HG02981 (cell line): ENCODE data around the gene SLC5A1.
"Not testable (repeated sequence)": the region's sequence is repeated elsewhere in the genome, so short reads cannot be mapped to it uniquely, and the experiment has no call there.

Experiments used
- ATAC-seq: cut with Tn5 transposase; IDR thresholded peaks from one replicate; pipeline ENCODE4 v1.9.1; 2021; ENCODE audit warnings: mild to moderate bottlenecking, moderate library complexity; ENCODE audit not compliant: unreplicated experiment

The SLC5A1 gene

DNA sequence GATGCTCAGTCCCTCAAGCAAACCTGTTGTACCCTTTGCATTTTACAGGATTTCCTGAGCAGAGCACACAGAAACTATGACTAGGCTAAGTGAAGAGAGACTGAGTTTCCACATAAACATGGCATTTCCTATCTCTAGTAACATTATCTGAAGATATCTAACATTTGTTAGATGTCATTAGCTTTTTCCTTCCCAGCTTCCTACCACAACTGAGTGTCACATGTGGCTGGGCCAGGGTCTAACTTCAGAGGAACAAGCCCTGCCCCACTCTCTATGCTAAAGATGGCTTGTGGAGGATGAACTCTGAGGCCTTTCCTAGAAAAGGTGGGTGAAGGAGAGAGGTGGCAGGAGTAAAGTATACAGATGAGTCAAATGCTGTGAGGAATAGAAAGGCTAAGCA lies 99.5 kb downstream of the SLC5A1 start:
- no peak for ATAC-seq

DNA sequence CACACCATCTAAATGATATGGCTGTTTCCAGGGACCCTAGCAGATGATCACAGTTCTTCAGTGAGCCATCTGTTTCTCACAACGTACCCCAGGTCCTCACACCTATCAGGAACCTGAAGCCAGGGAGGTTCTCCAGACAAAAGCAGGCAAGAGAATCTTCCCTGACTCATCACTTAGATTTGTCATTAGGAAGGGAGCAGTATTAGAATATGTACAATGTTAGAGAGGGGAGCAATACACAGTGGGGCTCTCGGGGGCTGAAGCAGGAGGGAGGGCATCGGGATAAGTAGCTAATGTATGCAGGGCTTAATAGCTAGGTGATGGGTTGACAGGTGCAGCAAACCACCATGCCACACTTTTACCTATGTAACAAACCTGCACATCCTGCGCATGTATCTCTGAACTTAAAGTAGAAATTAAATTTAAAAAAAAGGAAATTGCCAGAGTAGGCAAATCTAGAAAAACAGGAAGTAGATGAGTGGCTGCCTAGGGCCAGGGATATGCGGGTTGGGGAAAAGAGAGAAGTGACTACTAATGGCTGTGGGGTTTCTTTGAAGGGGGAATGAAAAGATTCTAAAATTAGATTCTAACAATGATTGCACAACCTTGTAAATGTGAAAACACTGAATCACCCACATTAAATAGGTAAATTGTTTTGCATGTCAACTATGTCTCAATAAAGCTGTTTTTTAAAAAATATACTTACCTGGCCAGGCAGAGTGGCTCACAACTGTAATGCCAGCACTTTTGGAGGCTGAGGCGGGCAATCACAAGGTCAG lies 101.6 kb downstream of the SLC5A1 start:
- no peak for ATAC-seq

DNA sequence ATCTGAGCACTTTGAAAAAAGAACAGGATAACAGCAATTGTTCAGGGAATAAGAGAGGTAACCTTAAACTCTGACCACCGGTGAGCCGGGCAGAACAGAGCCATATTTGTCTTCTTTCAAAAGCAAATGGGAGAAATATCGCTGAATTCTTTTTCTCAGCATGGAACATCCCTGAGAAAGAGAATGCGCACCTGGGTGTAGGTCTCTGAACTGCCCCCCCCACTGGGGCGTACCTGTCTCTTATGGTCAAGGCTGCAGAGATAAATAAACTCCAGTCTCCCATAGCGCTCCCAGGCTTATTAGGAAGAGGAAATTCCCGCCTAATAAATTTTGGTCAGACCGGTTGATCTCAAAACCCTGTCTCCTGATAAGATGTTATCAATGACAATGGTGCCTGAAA lies 104.1 kb downstream of the SLC5A1 start:
- not testable (repeated sequence) for ATAC-seq

DNA sequence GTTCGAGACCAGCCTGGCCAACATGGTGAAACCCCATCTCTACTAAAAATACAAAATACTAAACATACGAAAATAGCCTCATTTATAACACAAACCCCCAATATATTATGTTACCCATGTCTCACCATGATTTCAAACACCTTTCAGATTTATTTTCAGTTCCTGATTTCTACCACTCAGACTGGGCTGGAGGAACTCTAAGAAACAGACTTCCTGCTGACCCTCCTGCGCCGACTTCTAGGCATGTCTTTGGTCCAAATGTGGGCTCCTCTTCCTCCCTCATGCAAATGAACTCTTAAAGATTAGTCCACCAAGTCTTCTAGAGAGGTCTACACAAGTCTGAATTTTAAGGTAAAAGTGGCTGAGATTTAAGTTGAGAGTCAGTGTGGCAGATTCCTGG lies 105.3 kb downstream of the SLC5A1 start:
- not testable (repeated sequence) for ATAC-seq

DNA sequence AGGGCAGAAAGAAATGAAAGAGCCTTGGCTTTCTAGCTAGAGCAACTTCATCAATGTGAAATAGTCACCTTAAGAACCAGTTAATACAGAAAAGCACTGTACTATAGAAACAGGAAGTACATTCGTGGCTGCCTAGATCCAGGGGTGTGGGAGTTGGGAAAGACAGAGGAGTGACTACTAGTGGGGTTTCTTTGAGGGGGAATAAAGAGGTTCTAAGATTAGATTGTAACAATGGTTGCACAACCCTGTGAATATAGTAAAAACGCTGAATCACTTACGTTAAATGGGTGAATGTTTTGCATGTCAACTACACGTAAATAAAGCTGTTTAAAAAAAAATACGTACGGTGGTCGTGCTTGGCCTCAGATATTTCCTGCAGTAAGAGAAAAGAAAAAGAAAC lies 107.6 kb downstream of the SLC5A1 start:
- not testable (repeated sequence) for ATAC-seq

DNA sequence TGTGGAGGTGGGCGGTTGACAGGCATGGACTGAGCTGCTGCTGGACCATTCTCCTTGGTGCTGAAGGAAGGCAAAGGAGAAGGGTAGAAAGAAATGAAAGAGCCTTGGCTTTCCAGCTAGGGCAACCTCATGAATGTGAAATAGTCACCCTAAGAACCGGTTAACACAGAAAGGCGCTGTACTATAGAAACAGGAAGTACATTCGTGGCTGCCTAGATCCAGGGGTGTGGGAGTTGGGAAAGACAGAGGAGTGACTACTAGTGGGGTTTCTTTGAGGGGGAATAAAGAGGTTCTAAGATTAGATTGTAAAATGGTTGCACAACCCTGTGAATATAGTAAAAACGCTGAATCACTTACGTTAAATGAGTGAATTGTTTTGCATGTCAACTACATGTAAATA lies 108.6 kb downstream of the SLC5A1 start:
- ATAC-seq: not testable (repeated sequence)

DNA sequence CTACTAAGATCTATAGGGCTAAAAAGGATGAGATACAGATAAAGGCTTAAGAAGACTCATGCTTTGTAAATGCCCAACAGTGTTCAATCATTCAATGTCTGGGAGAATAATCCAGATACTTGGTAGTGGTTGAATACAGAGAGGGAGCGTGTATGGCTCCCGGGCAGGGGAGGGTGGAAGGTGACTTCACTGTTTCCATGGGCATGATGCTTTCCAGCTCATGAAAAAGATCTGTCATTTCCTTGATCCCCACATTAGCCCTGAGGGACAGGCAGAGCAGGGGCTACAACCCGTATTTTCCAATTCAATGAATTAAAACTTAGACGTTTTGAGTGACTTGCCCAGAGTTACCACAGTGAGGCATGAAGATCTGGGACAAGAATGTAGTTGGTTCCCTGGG lies 111.7 kb downstream of the SLC5A1 start:
- ATAC-seq: not testable (repeated sequence)

DNA sequence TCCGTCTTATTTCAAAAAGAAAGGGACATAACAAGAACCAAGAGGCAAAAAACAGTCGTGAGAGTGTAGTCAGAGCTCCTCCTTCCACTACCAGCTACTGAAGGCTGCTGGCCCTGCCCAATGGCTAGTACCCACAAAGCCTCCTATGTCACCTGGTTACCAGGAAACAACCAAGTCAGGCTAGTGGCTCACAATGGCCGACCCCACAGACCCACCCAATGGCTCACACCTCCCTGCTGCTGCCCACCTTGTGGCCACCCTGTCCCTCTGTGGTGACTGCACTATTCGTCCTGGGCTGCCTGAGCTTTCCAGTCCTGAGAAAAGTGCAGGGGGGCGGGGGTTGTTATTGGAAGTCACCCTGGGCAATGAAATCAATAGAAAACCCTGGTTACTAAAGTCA lies 114.6 kb downstream of the SLC5A1 start:
- not testable (repeated sequence) for ATAC-seq

DNA sequence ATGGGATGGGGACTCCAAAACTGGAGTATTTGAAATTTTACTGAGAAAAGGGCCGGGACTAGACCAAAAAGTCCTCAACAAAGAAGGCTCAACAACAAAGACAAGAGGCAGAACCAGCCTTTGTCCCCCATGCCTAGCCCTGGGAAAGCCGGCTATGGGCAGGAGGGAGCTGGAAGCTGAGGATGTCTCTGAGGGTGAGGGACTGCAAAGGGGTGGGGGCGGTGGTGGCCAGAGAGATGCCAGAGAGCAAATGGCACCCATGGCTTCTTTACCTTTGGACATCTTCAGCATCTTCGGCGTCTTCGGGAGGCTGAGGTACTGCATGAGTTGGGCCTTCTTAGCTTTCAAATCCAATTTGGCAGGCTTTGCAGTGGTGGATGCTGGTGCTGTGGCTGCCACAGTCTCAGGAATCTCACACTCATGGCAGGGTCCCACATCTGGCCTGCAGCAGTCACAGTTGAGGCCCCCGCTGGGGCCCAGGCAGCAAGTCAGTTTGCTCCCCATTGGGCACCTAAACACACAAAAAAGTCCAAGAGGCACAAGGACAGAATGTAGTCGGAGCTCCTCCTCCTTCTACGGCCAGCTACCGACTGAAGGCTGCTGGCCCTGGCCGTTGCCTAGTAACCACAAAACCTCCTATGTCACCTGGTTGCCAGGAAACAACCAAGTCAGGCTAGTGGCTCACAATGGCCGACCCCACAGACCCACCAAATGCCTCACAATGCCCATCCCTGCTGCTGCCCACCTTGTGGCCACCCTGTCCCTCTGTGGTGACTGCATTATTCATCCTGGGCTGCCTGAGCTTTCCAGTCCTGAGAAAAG lies 115.9 kb downstream of the SLC5A1 start, which contains the start of gene C22orf42:
Gene C22orf42, minus strand, starts transcription at position 592 of the 822 bp plus-strand sequence. Its CDS starts 88 bp downstream, at position 504.
- no peak for ATAC-seq

DNA sequence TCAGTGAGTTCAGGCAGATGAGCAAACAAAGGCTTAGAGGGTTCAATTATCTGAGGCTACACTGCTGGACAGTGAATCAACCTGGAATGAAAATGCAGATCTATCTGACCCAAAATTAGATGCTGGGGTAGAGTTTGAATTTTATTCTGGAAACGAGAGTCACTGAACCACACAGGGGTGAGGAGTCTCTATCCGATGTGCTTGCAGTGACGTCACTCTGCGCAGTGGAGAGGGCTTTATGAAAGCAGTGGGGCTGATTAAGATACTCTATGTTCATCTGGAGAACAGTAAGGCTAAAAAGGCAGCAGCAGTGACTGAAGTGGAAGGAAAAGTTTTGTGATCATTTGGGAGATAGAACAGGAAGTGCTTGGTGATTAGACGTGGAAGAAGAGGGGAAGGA lies 117.3 kb downstream of the SLC5A1 start:
- ATAC-seq: not testable (repeated sequence)
